ENCODE results near the gene BUD23.

Gene BUD23

GRCh38 chr7:73690646-73691045 is 7.2 kb downstream of the BUD23 start:
- in situ Hi-C loops (cut with HindIII; ENCODE audit: low pct_ligation_motif_present, low pct_unique_long_range_greater_than_20kb, low sequenced_read_pairs), result no loop called here

DNA sequence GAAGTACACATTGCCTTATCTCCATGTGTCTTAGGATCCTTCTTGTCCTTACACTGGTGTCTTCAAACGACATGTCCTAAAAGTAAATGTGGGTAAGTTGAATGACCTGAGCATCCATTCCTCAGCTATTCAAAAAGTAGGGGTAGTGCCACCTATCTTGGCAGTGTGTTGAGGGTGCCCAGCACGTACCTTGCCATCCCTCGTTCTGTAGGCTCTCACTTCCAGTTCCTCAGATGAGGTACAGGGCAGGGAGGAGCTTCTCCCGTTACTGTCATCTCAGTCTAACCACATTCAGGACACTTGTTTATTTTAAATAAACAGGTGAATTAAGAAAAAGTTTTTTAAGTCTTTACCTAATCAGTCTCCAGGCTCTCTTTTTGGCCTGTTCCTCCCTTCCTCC is 13.0 kb downstream of the BUD23 start:
- DNase-seq, result no peak
- in situ Hi-C loops (cut with HindIII; ENCODE audit: low pct_ligation_motif_present, low pct_unique_long_range_greater_than_20kb, low sequenced_read_pairs), result no loop called here

More at GRCh38 chr7:73690646-73691045, 7.2 kb downstream of the BUD23 start:
- no peak for DNase-seq

DNA sequence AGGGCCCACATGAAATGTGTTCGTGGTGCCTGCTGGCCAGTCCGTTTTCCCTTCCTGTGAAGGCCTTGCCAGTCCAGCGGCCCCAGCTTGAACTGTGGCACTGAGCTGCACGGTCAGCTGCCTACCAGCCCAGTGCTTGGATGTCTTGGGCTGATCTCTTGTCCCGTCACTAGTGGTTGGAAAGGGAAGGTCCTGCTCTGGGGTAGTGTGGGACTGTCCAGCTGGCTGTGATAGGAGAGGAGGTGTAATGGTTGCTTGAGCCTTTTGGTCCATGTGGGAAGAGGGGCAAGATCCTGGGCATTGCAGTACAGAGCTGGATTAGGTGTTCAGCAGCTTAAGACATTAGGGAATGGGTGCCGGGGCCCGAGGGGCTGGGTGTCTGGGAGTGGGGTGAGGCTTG is 15.0 kb downstream of the BUD23 start:
- in situ Hi-C loops (cut with HindIII; ENCODE audit: low pct_ligation_motif_present, low pct_unique_long_range_greater_than_20kb, low sequenced_read_pairs), result no loop called here
- DNase-seq, result no peak

GRCh38 chr7:73699370-73700068 is 16.1 kb downstream of the BUD23 start:
- in situ Hi-C loops (cut with HindIII; ENCODE audit: low pct_ligation_motif_present, low pct_unique_long_range_greater_than_20kb, low sequenced_read_pairs), result no loop called here
- no peak for DNase-seq

GRCh38 chr7:73700069-73700423 is 16.6 kb downstream of the BUD23 start:
- in situ Hi-C loops (cut with HindIII; ENCODE audit: low pct_ligation_motif_present, low pct_unique_long_range_greater_than_20kb, low sequenced_read_pairs), result no loop called here

DNA sequence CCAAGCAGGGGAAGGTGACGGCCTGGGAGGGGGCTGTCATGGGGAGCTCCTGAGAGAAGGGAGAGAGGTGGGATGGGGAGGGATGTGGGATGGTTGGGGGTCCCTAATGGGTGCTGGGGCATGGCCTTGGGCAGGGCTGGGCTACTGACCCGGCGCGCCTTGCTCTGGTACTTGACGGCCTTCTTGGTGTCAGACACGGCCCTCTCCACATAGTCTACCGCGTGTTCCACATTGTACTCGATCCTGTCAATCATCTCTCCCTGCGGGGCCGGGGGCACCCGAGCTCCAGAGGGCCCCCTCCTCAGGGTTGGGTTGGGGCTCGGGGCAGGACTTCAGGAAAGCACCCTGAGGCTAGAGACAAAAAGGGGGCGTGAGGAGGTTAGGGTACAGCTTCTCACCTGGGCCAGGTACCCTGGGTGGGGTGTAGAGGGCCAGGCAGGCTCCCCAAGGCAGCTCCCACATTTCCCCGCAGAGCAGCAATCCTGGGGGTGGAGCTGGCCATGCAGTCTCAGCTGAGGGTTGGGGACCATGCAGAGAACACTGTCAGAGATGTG is 17.3 kb downstream of the BUD23 start:
- no peak for DNase-seq
- in situ Hi-C loops (cut with HindIII; ENCODE audit: low pct_ligation_motif_present, low pct_unique_long_range_greater_than_20kb, low sequenced_read_pairs), result no loop called here

More at GRCh38 chr7:73700069-73700423, 16.6 kb downstream of the BUD23 start:
- no peak for DNase-seq

GRCh38 chr7:73701357-73701995 is 18.1 kb downstream of the BUD23 start:
- DNase-seq, result peak; percentile 51
- in situ Hi-C loops (cut with HindIII; ENCODE audit: low pct_ligation_motif_present, low pct_unique_long_range_greater_than_20kb, low sequenced_read_pairs), result no loop called here

DNA sequence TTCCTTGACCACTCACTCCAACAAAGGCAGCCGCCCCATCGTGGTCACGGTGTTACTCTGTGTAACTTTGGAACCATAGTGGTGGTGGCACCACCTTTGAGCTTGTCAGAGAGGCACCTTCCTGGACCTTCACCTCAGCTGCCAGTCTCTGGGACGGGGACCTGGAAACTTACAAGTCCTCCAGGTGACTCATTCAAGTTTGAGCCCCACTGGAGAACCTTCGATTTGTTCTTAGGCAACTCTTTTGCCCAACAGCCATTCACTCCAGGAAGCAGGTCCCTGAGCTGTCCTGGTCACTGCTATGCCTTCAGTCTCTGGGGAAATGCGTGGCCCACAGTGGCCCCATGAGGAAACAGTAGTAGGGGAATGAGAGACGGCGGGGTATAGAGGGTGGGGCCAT is 18.8 kb downstream of the BUD23 start:
- in situ Hi-C loops (cut with HindIII; ENCODE audit: low pct_ligation_motif_present, low pct_unique_long_range_greater_than_20kb, low sequenced_read_pairs), result no loop called here
- no peak for DNase-seq

DNA sequence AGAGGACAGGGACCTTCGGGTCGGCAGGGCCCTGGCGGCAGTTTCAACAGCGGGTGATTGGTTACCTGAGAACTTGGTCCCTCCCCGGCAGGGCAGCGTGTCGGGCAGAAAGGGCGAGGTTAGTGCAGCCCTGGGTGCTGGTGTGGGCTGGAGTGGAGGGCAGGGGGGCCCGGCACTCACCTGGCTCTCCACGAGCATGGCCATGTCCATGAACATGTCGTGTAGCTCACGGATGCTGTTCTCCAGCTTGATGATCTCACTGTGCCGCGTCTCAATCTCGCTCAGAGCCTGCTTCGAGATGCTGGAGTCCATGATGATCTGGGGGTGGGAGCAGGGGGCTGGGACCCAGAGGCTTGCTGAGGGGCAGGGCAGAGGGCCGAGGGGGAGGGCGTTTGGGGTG is 19.3 kb downstream of the BUD23 start:
- DNase-seq, result no peak
- in situ Hi-C loops (cut with HindIII; ENCODE audit: low pct_ligation_motif_present, low pct_unique_long_range_greater_than_20kb, low sequenced_read_pairs), result no loop called here

DNA sequence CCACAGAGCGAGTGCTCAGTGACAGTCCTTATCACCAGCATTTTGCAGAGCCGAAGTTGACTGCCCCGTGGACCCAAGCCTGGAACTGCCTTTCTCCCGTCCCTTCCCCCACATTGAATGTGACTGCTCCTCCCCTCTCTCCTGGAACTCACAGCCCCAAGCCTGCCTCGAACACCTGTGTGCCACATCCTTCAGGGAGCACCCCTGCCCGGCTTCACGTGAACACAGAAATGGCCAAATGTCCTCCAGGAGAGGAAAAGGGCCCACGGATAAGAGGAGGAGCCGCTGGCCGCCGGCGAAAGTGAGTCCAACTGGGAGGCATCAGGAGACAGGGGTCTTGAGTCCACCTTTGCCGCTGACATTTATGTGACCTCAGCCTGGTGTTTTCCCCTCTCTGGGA is 19.8 kb downstream of the BUD23 start:
- in situ Hi-C loops (cut with HindIII; ENCODE audit: low pct_ligation_motif_present, low pct_unique_long_range_greater_than_20kb, low sequenced_read_pairs), result no loop called here
- no peak for DNase-seq

DNA sequence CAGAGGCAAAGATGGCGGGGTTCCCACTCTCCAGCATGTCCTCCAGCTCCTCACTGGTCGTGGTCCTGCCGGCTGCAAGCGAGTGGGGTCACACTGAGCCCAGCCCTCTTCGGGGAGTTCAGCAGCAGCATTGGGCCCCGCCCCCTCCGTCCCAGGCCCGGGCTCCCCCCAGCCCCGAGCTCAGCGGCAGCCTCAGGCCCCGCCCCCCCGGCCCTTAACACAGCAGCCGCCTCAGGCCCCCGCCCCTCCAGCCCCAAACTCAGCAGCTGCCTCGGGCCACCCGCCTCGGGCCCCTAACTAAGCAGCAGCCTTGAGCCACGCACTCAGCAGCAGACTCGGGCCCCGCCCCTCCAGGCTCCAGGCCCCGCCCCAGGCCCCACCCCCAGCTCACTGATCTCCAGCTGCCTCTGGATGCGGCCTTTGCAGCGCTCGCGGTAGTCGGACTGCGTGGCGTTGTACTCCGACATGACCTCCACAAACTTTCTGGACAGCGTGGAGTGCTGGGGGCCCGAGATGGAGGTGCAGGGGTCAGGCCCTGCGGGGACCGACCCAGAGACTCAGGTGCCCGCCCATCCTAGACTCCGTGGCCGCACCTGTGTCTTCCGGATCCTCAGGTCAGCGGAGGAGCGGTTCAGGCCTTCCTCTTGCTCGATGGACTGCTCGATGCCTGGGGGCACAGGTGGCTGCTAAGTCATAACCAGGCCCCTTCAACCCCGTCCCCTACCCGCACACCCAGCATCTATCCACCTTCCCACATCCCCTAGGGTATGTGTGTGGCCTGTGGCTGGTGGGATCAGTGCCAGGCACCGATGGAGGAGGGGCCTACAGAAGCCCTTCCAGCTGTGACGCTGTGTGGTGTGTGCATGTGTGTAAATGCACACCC is 20.6 kb downstream of the BUD23 start:
- DNase-seq, result no peak
- in situ Hi-C loops (cut with HindIII; ENCODE audit: low pct_ligation_motif_present, low pct_unique_long_range_greater_than_20kb, low sequenced_read_pairs), result no loop called here

DNA sequence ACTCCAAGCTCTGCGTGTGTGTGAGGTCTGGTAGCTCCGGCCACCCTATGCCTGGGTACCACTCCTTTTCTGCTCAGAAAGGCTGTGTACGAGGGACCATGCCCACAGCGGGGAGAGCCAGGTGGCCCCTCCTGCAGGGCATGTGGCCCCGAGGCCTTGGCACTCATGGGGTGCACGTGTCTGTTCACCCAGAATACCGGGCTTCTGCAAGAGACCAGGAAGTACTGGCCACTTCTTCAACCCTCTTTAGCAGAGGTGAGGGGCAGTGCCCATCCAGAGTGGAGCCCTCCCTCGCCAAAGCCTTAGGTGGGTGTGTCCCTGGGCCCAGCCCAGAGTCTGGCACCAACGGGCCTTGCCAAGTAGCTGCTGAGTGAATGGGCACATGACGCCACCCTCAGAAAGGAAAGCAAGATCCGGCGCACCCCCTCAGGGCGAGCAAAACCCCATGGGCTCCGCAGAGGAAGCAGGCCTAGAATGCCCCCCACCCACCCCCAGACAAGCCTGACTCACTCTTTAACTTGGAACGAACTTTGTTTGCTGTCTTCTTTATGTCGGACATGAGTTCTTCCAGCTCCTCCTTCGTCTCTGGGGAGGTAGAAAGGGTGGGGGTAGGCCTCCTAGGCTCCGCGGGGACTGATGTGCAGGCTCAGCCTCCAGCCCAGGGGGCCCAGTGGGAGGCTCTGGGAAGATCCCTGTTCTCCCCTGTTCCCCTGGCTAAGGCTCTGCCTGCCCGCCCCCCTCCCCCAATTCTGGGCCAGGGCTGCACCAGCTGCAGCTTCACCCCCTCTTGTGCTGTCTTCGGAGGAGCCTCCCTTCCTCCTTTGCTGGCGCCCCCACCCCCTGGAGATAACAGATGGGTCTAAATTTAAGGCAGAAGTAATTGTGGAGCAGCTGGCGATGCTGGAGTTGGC is 21.5 kb downstream of the BUD23 start:
- DNase-seq, result no peak
- in situ Hi-C loops (cut with HindIII; ENCODE audit: low pct_ligation_motif_present, low pct_unique_long_range_greater_than_20kb, low sequenced_read_pairs), result no loop called here

DNA sequence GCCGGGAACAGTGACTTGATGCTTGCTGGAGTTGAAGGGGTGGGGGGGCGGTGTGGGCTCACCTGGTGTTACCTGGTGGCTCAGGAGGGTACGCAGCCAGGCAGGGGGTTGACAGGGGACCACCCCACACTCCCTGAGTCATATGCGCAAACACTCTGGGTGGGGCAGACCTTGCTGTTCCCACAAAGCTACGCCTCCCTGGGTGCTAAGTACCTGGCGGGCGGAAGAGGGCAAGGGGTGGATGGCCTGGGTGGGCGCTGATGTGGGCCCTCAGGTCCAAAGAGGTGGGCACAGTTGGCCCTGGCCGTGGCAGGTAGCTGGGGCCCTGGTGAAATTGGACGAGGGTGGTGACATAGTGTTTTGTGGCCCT is 22.1 kb downstream of the BUD23 start:
- in situ Hi-C loops (cut with HindIII; ENCODE audit: low pct_ligation_motif_present, low pct_unique_long_range_greater_than_20kb, low sequenced_read_pairs), result no loop called here
- DNase-seq, result no peak

DNA sequence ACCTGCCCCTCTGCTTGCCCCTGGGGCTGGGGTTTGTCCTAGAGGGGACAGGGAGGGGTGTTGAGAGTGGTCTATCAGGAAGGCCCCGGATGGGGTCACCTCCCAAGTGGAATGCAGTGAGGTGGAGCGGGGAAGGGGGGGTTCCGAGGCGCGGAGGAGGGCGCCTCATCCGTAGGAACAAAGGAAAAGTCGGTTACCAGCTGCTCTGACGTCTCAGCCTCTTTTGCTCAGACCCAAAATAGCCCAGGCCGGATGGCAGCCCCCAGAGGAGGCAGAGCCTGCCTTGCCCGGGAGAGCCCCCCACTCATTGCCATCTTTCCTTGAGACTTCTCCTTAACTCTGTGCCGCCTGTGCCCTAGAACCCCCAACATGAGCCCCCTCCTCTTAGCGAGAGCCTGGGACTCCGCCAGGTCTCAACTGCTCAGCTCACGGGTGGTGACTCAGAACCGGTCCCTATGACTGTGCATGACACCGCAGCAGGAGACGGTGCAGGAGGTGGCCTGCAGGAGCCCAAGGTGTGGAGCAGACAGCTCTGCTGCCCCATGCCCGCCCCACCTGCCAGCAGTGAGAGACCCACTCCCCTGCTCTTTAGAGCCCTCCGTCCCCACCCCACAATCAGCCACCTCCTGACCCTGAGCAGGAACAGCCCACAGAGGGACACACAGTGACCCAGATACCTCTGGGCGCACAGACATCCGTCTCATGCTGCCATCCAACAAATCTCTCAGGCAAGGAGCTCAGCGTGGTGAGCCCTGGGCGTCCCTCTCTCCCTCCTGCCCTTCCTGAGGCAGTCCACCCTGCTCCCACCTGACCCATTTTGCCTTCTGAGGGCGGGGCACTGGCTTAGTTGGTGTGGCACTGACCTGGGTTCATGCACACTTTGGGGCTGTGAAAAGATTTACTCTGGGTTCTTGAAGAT is 23.0 kb downstream of the BUD23 start:
- in situ Hi-C loops (cut with HindIII; ENCODE audit: low pct_ligation_motif_present, low pct_unique_long_range_greater_than_20kb, low sequenced_read_pairs), result no loop called here

DNA sequence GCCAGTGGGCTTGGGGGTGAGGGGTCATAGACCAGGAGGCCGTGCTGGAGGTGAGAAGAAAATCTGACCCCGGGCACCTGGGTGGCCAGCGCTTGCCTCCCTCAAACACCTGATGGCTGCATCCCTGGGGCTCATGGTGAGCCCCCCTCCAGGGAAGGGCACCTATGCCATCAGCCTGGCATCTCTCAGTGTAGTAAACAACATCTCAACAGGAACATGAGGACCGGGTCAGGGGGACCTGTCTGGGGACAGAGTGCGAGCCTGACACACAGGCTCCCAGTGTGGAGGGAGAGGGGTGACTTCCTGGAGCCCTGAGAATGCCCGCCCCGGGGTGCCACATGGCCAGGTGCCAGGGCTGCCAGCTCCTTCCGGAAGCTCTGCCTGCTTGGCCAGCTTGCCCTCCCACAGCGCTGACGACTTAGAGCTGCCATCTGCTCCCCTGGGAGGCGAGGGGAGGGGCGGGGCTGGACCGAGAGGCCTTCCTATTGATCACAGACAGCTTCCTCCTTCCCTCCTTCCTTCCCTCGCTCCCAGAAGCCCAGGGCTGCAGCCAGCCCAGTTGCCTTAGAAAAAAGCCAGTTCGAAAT is 23.7 kb downstream of the BUD23 start:
- in situ Hi-C loops (cut with HindIII; ENCODE audit: low pct_ligation_motif_present, low pct_unique_long_range_greater_than_20kb, low sequenced_read_pairs), result no loop called here
- peak; percentile 88 for DNase-seq

More for the DNA sequence above, 23.0 kb downstream of the BUD23 start:
- DNase-seq, result peak; percentile 39

DNA sequence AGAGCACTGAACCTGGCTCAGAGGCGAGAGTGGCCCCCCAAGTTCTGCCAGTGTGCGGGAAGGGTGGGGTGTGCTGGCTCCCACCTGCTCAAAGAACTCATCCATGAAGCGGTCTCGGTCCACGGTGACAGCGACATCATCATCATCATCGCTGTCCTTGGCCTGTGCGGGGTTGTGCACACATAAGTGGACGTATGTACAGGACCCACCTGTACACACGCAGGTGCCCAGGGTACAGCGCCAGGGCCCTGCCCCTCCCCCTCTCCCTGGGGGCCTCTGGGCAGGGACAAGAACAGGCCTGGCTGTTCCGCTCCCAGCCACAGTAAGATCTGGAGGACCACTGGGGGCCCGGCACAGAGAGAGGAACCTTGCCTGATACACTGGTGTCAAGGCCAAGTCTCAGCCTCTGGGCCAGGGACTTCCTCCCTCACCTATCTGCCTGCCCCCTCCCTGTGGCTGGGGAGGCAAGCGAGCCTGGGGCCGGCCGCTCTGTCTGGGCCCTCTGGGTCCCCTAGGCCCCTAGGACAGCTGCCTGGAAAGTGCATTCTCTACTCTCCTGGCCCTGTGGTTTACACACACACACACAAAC is 25.7 kb downstream of the BUD23 start:
- DNase-seq, result no peak
- in situ Hi-C loops (cut with HindIII; ENCODE audit: low pct_ligation_motif_present, low pct_unique_long_range_greater_than_20kb, low sequenced_read_pairs), result no loop called here

- no peak for DNase-seq
- in situ Hi-C loops (cut with HindIII; ENCODE audit: low pct_ligation_motif_present, low pct_unique_long_range_greater_than_20kb, low sequenced_read_pairs), result no loop called here
Observed at GRCh38 chr7:73712773-73713172, 29.4 kb downstream of the BUD23 start.
